HepG2 (cell line): ENCODE results near the gene DLL4. TPM values are rescaled to one million over a fixed set of nuclear protein-coding genes. Genes with fewer than 3 reads are reported as not detected.

Experiments used
- CHD2 ChIP-seq: IDR thresholded peaks from 2 replicates; pipeline ENCODE4 v1.6.1; 2011; ENCODE audit warnings: low read depth, low read length, improper control_type of control experiment
- GFI1 ChIP-seq: sonication (generic); formaldehyde crosslinking; IDR thresholded peaks from 2 replicates; pipeline ENCODE4 v1.5.0; 2020; ENCODE audit warnings: missing genetic modification reagents, mild to moderate bottlenecking, borderline replicate concordance
- HMGA1 ChIP-seq: sonication (generic); formaldehyde crosslinking; conservative IDR thresholded peaks from 2 replicates; pipeline ENCODE4 v1.4.0; 2020; ENCODE audit warnings: missing genetic modification reagents
- KAT7 ChIP-seq: IDR thresholded peaks from 2 replicates; pipeline ENCODE4 v1.6.1; 2018; ENCODE audit warnings: borderline replicate concordance, missing compliant biosample characterization
- KAT8 ChIP-seq: IDR thresholded peaks from 2 replicates; pipeline ENCODE4 v1.6.1; 2016; ENCODE audit warnings: missing genetic modification reagents, missing compliant biosample characterization
- MYNN ChIP-seq: sonication (generic); formaldehyde crosslinking; IDR thresholded peaks from 2 replicates; pipeline ENCODE4 v1.4.0; 2020; ENCODE audit warnings: mild to moderate bottlenecking, low read depth, missing genetic modification reagents
- RAD21 ChIP-seq: fragments of 450-650 bp; formaldehyde crosslinking; IDR thresholded peaks from 2 replicates; pipeline ENCODE4 v1.5.0; 2020; ENCODE audit warnings: mild to moderate bottlenecking
- SMAD3 ChIP-seq: sonication (generic); formaldehyde crosslinking; IDR thresholded peaks from 2 replicates; pipeline ENCODE4 v1.4.0; 2020; ENCODE audit warnings: missing genetic modification reagents
- SMC3 ChIP-seq: IDR thresholded peaks from 2 replicates; pipeline ENCODE4 v1.6.1; 2011; ENCODE audit warnings: low read length, improper control_type of control experiment
- SP2 ChIP-seq: sonication (generic); formaldehyde crosslinking; IDR thresholded peaks from 2 replicates; pipeline ENCODE4 v1.5.1; 2020; ENCODE audit warnings: mild to moderate bottlenecking, missing genetic modification reagents
- ZBTB44 ChIP-seq: sonication (generic); formaldehyde crosslinking; IDR thresholded peaks from 2 replicates; pipeline ENCODE4 v1.4.0; 2020; ENCODE audit warnings: missing genetic modification reagents
- ZNF263 ChIP-seq: sonication (generic); formaldehyde crosslinking; IDR thresholded peaks from 2 replicates; pipeline ENCODE4 v1.4.0; 2020; ENCODE audit warnings: missing genetic modification reagents
- ZNF3 ChIP-seq: IDR thresholded peaks from 2 replicates; pipeline ENCODE4 v1.7.0; 2017; ENCODE audit warnings: inconsistent platforms
- ZNF563 ChIP-seq: sonication (generic); formaldehyde crosslinking; IDR thresholded peaks from 2 replicates; pipeline ENCODE4 v1.8.0; 2022; ENCODE audit warnings: mild to moderate bottlenecking, moderate library complexity, missing genetic modification reagents
- ZNF780A ChIP-seq: sonication (generic); formaldehyde crosslinking; IDR thresholded peaks from 2 replicates; pipeline ENCODE4 v1.8.0; 2022; ENCODE audit warnings: mild to moderate bottlenecking, missing genetic modification reagents, moderate library complexity
- polyA plus RNA-seq, 8 experiments: library from polyadenylated mRNA; depleted of rRNA in 3 of 8; stranded (reverse) in 7 of 8; unstranded in 1 of 8; fragments of >200 nt; fragmentation: Illumina TruSeq in 4 of 8; extraction: Trizol in 4 of 8; gene quantifications; 2 replicates each; pipeline versions ENCODE4 v1.2.1 to v1.2.3, GENCODE V29; 2011 to 2016; ENCODE audit warnings: low read depth in 4 of 8, missing spikeins in 1 of 8, mixed read lengths in 1 of 8; ENCODE audit not compliant: insufficient read depth in 1 of 8
- total RNA-seq, 5 experiments: library from RNA; depleted of rRNA; stranded (reverse); fragments of >200 nt; fragmentation: Illumina TruSeq; extraction: Trizol; gene quantifications; 2 replicates each; pipeline ENCODE4 v1.2.3, GENCODE V29; 2016; ENCODE audit warnings: low read depth in 1 of 5
- TF ChIP-seq, protein P1 (sequence below): sonication (generic); formaldehyde crosslinking; IDR thresholded peaks from 2 replicates; pipeline ENCODE4 v1.4.0; 2020; ENCODE audit warnings: low read depth, missing genetic modification reagents
- TF ChIP-seq, protein P2 (sequence below): sonication (generic); formaldehyde crosslinking; IDR thresholded peaks from 2 replicates; pipeline ENCODE4 v1.9.0; 2022; ENCODE audit warnings: missing genetic modification reagents, mild to moderate bottlenecking, borderline replicate concordance
- TF ChIP-seq, protein P3 (sequence below): sonication (generic); formaldehyde crosslinking; IDR thresholded peaks from 2 replicates; pipeline ENCODE4; 2020; ENCODE audit warnings: missing genetic modification reagents, mild to moderate bottlenecking, borderline replicate concordance
- TF ChIP-seq, protein P4 (sequence below): sonication (generic); formaldehyde crosslinking; IDR thresholded peaks from 2 replicates; pipeline ENCODE4 v1.4.0; 2020; ENCODE audit warnings: missing genetic modification reagents

Gene DLL4
- total and polyA plus RNA-seq, 2 of the 13 experiments (the other 11 are each of a cell fraction or from before 2014, with no cell fraction given): 0.20 to 0.25 TPM

GRCh38 chr15:40893733-40894680 lies 35.1 kb upstream of the DLL4 start, which contains the start of gene VPS18 (continued):
- TF ChIP-seq, protein P1, sequence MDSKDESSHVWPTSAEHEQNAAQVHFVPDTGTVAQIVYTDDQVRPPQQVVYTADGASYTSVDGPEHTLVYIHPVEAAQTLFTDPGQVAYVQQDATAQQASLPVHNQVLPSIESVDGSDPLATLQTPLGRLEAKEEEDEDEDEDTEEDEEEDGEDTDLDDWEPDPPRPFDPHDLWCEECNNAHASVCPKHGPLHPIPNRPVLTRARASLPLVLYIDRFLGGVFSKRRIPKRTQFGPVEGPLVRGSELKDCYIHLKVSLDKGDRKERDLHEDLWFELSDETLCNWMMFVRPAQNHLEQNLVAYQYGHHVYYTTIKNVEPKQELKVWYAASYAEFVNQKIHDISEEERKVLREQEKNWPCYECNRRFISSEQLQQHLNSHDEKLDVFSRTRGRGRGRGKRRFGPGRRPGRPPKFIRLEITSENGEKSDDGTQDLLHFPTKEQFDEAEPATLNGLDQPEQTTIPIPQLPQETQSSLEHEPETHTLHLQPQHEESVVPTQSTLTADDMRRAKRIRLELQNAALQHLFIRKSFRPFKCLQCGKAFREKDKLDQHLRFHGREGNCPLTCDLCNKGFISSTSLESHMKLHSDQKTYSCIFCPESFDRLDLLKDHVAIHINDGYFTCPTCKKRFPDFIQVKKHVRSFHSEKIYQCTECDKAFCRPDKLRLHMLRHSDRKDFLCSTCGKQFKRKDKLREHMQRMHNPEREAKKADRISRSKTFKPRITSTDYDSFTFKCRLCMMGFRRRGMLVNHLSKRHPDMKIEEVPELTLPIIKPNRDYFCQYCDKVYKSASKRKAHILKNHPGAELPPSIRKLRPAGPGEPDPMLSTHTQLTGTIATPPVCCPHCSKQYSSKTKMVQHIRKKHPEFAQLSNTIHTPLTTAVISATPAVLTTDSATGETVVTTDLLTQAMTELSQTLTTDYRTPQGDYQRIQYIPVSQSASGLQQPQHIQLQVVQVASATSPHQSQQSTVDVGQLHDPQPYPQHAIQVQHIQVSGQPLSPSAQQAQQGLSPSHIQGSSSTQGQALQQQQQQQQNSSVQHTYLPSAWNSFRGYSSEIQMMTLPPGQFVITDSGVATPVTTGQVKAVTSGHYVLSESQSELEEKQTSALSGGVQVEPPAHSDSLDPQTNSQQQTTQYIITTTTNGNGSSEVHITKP (CRISPR knock-in tag): peak; percentile 40; the same call in 1 of the 2 replicates
- TF ChIP-seq SMAD3 (no peak), KAT8 (CRISPR knock-in tag) (peak; percentile 89), ZNF780A (no peak), ZNF263 (CRISPR knock-in tag) (no peak), MYNN (no peak), RAD21 (CRISPR knock-in tag) (peak; percentile 86), GFI1 (0 out of 2 replicates have a peak, but pooled peaks have one; percentile 59), KAT7 (no peak), SMC3 (peak; percentile 28; the same call in 1 of the 2 replicates), ZNF3 (CRISPR knock-in tag) (no peak), CHD2 (no peak), HMGA1 (CRISPR knock-in tag) (no peak), ZBTB44 (CRISPR knock-in tag) (no peak), ZNF563 (CRISPR knock-in tag) (peak; percentile 25; the same call in 1 of the 2 replicates), SP2 (0 out of 2 replicates have a peak, but pooled peaks have one; percentile 60)
- TF ChIP-seq, protein P2, sequence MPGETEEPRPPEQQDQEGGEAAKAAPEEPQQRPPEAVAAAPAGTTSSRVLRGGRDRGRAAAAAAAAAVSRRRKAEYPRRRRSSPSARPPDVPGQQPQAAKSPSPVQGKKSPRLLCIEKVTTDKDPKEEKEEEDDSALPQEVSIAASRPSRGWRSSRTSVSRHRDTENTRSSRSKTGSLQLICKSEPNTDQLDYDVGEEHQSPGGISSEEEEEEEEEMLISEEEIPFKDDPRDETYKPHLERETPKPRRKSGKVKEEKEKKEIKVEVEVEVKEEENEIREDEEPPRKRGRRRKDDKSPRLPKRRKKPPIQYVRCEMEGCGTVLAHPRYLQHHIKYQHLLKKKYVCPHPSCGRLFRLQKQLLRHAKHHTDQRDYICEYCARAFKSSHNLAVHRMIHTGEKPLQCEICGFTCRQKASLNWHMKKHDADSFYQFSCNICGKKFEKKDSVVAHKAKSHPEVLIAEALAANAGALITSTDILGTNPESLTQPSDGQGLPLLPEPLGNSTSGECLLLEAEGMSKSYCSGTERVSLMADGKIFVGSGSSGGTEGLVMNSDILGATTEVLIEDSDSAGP: peak; percentile 81
- TF ChIP-seq, protein P3, sequence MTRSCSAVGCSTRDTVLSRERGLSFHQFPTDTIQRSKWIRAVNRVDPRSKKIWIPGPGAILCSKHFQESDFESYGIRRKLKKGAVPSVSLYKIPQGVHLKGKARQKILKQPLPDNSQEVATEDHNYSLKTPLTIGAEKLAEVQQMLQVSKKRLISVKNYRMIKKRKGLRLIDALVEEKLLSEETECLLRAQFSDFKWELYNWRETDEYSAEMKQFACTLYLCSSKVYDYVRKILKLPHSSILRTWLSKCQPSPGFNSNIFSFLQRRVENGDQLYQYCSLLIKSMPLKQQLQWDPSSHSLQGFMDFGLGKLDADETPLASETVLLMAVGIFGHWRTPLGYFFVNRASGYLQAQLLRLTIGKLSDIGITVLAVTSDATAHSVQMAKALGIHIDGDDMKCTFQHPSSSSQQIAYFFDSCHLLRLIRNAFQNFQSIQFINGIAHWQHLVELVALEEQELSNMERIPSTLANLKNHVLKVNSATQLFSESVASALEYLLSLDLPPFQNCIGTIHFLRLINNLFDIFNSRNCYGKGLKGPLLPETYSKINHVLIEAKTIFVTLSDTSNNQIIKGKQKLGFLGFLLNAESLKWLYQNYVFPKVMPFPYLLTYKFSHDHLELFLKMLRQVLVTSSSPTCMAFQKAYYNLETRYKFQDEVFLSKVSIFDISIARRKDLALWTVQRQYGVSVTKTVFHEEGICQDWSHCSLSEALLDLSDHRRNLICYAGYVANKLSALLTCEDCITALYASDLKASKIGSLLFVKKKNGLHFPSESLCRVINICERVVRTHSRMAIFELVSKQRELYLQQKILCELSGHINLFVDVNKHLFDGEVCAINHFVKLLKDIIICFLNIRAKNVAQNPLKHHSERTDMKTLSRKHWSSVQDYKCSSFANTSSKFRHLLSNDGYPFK (CRISPR knock-in tag): no peak
- TF ChIP-seq, protein P4, sequence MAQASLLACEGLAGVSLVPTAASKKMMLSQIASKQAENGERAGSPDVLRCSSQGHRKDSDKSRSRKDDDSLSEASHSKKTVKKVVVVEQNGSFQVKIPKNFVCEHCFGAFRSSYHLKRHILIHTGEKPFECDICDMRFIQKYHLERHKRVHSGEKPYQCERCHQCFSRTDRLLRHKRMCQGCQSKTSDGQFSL (CRISPR knock-in tag): no peak
